ENCODE data around the gene MAST4.
A peak's percentile ranks its signal among the peaks of the same experiment; 100 is the strongest.

The MAST4 gene

DNA sequence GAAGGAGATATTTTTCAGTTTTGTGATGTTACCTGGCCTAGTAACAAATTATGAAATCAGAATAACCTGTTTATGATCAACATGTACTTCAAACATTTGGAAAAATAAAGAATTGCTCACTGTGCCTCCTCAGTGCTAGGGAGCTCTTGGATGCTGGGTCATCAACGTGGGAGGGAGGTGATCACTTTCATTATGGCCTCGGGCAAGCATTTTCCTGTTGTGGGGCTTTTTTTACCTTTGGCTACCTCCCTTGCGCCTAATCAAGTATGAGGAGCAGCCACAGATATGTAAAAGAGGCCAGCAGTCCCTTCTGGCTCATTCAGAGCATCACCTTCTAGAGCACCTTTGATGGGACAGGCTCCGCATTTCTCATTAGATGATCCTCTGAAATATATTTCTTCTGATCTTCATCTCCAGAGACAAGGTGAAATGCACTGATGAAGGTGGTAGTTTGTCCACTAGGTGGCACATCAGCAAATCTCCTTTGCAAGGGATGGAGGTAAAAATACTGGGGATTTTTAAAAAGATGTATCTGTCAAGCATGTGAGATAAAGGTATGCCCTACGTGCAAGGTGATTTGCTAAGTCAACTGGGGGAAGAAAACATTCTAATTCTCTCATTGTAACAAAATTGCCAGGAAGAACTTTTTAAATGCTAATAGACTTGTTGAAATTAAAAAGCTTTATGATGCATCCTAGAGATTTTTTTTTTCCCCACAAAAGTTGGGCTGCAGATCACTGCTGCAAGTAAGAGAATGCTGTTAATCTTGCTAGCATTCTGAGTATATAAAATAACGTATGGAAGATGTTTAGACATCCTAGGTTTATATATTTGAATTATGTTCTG lies 218.2 kb downstream of the MAST4 start (continued):
- TF ChIP-seq ZBTB48 (tag by site-specific recombination; IDR thresholded peaks at IDR 0.05) = peak; percentile 90
- TF ChIP-seq, protein P1, sequence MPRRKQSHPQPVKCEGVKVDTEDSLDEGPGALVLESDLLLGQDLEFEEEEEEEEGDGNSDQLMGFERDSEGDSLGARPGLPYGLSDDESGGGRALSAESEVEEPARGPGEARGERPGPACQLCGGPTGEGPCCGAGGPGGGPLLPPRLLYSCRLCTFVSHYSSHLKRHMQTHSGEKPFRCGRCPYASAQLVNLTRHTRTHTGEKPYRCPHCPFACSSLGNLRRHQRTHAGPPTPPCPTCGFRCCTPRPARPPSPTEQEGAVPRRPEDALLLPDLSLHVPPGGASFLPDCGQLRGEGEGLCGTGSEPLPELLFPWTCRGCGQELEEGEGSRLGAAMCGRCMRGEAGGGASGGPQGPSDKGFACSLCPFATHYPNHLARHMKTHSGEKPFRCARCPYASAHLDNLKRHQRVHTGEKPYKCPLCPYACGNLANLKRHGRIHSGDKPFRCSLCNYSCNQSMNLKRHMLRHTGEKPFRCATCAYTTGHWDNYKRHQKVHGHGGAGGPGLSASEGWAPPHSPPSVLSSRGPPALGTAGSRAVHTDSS (tag by site-specific recombination; IDR thresholded peaks at IDR 0.05) = 0 out of 2 replicates have a peak, but pooled peaks have one; percentile 61

DNA sequence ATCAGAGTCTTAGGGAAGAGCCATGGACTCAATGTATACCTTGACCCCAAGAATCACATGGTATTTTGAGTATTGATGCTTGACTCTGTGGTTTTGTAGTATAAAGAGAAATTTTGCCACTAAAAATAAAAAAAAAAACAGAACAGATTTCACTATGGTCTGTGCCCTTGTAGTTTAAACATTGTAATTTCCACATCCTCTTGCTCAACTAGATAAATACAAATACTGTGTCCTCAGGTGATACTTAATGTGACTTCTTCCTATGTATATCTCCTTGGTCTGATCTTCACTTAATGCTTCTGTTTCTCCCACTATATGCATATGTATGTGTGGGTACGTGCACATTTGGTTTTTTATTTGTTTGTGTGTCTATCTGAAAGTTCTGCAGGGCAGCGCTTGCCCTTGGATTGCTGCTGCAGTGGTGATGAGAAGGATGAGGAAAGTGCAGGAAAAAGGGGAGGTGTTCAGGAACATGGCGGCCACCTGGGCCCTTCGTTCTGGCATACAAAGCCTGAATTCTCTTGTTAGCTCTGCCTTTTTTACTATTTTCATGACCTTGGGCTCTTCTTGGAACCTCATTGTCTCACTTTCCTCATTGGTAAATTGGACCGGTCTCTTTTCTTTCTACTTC lies 222.2 kb downstream of the MAST4 start:
- H3K36me3 ChIP-seq (ENCODE audit: control insufficient read depth in 2 of 2, insufficient read depth in 1 of 2, low read length in 2 of 2) = no peaks in the 10 kb centered on the region
- peaks cover 4% of the 10 kb centered on the region; the same call in 1 of the 2 replicates for H3K4me1 ChIP-seq (ENCODE audit: control insufficient read depth, insufficient read depth, low read length)
- POLR2A ChIA-PET = no interaction called here
- no peak overlapping the region for H3K4me3 ChIP-seq (ENCODE audit: low read depth, low read length)
- no peaks in the 10 kb centered on the region for H3K9me3 ChIP-seq (ENCODE audit: control insufficient read depth, insufficient read depth, low read depth, low read length)
- CTCF ChIA-PET = interaction anchor here (0.9 to 1.7 kb wide), 4 partner anchors 10 to 392 kb away, joined by 3 to 5 read pairs (median 3); no protein-coding TSS in a partner anchor
- H3K27ac ChIP-seq (ENCODE audit: extremely low read depth, low read depth, low read length) = no peak overlapping the region
- TF ChIP-seq GLI2 (tag by site-specific recombination; IDR thresholded peaks at IDR 0.05; ENCODE audit: borderline replicate concordance, low read depth) = no peak
- TF ChIP-seq, protein P2, sequence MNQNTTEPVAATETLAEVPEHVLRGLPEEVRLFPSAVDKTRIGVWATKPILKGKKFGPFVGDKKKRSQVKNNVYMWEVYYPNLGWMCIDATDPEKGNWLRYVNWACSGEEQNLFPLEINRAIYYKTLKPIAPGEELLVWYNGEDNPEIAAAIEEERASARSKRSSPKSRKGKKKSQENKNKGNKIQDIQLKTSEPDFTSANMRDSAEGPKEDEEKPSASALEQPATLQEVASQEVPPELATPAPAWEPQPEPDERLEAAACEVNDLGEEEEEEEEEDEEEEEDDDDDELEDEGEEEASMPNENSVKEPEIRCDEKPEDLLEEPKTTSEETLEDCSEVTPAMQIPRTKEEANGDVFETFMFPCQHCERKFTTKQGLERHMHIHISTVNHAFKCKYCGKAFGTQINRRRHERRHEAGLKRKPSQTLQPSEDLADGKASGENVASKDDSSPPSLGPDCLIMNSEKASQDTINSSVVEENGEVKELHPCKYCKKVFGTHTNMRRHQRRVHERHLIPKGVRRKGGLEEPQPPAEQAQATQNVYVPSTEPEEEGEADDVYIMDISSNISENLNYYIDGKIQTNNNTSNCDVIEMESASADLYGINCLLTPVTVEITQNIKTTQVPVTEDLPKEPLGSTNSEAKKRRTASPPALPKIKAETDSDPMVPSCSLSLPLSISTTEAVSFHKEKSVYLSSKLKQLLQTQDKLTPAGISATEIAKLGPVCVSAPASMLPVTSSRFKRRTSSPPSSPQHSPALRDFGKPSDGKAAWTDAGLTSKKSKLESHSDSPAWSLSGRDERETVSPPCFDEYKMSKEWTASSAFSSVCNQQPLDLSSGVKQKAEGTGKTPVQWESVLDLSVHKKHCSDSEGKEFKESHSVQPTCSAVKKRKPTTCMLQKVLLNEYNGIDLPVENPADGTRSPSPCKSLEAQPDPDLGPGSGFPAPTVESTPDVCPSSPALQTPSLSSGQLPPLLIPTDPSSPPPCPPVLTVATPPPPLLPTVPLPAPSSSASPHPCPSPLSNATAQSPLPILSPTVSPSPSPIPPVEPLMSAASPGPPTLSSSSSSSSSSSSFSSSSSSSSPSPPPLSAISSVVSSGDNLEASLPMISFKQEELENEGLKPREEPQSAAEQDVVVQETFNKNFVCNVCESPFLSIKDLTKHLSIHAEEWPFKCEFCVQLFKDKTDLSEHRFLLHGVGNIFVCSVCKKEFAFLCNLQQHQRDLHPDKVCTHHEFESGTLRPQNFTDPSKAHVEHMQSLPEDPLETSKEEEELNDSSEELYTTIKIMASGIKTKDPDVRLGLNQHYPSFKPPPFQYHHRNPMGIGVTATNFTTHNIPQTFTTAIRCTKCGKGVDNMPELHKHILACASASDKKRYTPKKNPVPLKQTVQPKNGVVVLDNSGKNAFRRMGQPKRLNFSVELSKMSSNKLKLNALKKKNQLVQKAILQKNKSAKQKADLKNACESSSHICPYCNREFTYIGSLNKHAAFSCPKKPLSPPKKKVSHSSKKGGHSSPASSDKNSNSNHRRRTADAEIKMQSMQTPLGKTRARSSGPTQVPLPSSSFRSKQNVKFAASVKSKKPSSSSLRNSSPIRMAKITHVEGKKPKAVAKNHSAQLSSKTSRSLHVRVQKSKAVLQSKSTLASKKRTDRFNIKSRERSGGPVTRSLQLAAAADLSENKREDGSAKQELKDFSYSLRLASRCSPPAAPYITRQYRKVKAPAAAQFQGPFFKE (tag by site-specific recombination; IDR thresholded peaks at IDR 0.05; ENCODE audit: borderline replicate concordance) = no peak
- TF ChIP-seq ZNF202 (tag by site-specific recombination; IDR thresholded peaks at IDR 0.05; ENCODE audit: borderline replicate concordance) = no peak
- TF ChIP-seq ZNF155 (tag by site-specific recombination; IDR thresholded peaks at IDR 0.05) = no peak
- TF ChIP-seq MYNN (tag by site-specific recombination; IDR thresholded peaks at IDR 0.05; ENCODE audit: borderline replicate concordance) = no peak
- TF ChIP-seq OSR2 (tag by site-specific recombination; IDR thresholded peaks at IDR 0.05) = no peak
- no peak for TF ChIP-seq ZNF529 (tag by site-specific recombination; IDR thresholded peaks at IDR 0.05; ENCODE audit: insufficient replicate concordance)
- no peak for TF ChIP-seq ZNF521 (tag by site-specific recombination; IDR thresholded peaks at IDR 0.05)
- TF ChIP-seq ZNF585B (tag by site-specific recombination; IDR thresholded peaks at IDR 0.05) = no peak
- no peak for TF ChIP-seq ZNF16 (tag by site-specific recombination; IDR thresholded peaks at IDR 0.05; ENCODE audit: low read depth)
- TF ChIP-seq, protein P3, sequence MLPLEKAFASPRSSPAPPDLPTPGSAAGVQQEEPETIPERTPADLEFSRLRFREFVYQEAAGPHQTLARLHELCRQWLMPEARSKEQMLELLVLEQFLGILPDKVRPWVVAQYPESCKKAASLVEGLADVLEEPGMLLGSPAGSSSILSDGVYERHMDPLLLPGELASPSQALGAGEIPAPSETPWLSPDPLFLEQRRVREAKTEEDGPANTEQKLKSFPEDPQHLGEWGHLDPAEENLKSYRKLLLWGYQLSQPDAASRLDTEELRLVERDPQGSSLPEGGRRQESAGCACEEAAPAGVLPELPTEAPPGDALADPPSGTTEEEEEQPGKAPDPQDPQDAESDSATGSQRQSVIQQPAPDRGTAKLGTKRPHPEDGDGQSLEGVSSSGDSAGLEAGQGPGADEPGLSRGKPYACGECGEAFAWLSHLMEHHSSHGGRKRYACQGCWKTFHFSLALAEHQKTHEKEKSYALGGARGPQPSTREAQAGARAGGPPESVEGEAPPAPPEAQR (tag by site-specific recombination; IDR thresholded peaks at IDR 0.05) = no peak
- TF ChIP-seq ZNF292 (tag by site-specific recombination; IDR thresholded peaks at IDR 0.05; ENCODE audit: borderline replicate concordance, low read depth) = no peak
- no peak for TF ChIP-seq ZNF621 (tag by site-specific recombination; IDR thresholded peaks at IDR 0.05)
- TF ChIP-seq, protein P4, sequence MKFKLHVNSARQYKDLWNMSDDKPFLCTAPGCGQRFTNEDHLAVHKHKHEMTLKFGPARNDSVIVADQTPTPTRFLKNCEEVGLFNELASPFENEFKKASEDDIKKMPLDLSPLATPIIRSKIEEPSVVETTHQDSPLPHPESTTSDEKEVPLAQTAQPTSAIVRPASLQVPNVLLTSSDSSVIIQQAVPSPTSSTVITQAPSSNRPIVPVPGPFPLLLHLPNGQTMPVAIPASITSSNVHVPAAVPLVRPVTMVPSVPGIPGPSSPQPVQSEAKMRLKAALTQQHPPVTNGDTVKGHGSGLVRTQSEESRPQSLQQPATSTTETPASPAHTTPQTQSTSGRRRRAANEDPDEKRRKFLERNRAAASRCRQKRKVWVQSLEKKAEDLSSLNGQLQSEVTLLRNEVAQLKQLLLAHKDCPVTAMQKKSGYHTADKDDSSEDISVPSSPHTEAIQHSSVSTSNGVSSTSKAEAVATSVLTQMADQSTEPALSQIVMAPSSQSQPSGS (tag by site-specific recombination; IDR thresholded peaks at IDR 0.05; ENCODE audit: low read depth) = no peak
- TF ChIP-seq, protein P5, sequence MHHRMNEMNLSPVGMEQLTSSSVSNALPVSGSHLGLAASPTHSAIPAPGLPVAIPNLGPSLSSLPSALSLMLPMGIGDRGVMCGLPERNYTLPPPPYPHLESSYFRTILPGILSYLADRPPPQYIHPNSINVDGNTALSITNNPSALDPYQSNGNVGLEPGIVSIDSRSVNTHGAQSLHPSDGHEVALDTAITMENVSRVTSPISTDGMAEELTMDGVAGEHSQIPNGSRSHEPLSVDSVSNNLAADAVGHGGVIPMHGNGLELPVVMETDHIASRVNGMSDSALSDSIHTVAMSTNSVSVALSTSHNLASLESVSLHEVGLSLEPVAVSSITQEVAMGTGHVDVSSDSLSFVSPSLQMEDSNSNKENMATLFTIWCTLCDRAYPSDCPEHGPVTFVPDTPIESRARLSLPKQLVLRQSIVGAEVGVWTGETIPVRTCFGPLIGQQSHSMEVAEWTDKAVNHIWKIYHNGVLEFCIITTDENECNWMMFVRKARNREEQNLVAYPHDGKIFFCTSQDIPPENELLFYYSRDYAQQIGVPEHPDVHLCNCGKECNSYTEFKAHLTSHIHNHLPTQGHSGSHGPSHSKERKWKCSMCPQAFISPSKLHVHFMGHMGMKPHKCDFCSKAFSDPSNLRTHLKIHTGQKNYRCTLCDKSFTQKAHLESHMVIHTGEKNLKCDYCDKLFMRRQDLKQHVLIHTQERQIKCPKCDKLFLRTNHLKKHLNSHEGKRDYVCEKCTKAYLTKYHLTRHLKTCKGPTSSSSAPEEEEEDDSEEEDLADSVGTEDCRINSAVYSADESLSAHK (tag by site-specific recombination; IDR thresholded peaks at IDR 0.05) = no peak
- TF ChIP-seq KLF9 (tag by site-specific recombination; IDR thresholded peaks at IDR 0.05; ENCODE audit: low read depth) = no peak
- TF ChIP-seq, protein P6, sequence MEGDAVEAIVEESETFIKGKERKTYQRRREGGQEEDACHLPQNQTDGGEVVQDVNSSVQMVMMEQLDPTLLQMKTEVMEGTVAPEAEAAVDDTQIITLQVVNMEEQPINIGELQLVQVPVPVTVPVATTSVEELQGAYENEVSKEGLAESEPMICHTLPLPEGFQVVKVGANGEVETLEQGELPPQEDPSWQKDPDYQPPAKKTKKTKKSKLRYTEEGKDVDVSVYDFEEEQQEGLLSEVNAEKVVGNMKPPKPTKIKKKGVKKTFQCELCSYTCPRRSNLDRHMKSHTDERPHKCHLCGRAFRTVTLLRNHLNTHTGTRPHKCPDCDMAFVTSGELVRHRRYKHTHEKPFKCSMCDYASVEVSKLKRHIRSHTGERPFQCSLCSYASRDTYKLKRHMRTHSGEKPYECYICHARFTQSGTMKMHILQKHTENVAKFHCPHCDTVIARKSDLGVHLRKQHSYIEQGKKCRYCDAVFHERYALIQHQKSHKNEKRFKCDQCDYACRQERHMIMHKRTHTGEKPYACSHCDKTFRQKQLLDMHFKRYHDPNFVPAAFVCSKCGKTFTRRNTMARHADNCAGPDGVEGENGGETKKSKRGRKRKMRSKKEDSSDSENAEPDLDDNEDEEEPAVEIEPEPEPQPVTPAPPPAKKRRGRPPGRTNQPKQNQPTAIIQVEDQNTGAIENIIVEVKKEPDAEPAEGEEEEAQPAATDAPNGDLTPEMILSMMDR (tag by site-specific recombination; IDR thresholded peaks at IDR 0.05) = no peak
